ENCODE data around the gene SPATA45. TPM values are rescaled to one million over a fixed set of nuclear protein-coding genes. Genes with fewer than 3 reads are reported as not detected.
"Not testable (repeated sequence)": the region's sequence is repeated elsewhere in the genome, so short reads cannot be mapped to it uniquely, and the experiment has no call there.

Gene SPATA45
- total RNA-seq (2014; rRNA removed; shearing (Covaris generic)) = 1.8 TPM in 1 of 2 replicates, not detected in the other

GRCh38 chr1:212847549-212847948 lies at the start of gene SPATA45:
TSS of gene SPATA45 (minus strand) at chr1:212847649. CDS start at chr1:212836149, 11,500 bp downstream.
- no peak for DNase-seq (ENCODE audit: low read depth)

- DNase-seq (ENCODE audit: low read depth) = no peak
Observed at GRCh38 chr1:212892108-212892507, 44.7 kb upstream of the SPATA45 start.

- DNase-seq (ENCODE audit: low read depth) = no peak
Observed at GRCh38 chr1:212884592-212884991, 37.1 kb upstream of the SPATA45 start.

- no peak for DNase-seq (ENCODE audit: low read depth)
Observed at GRCh38 chr1:212879947-212880690, 32.7 kb upstream of the SPATA45 start.

GRCh38 chr1:212878418-212878817 lies 31.0 kb upstream of the SPATA45 start:
- DNase-seq (ENCODE audit: low read depth) = no peak

GRCh38 chr1:212873518-212873917 lies 26.1 kb upstream of the SPATA45 start:
- no peak for DNase-seq (ENCODE audit: low read depth)

GRCh38 chr1:212871976-212872375 lies 24.5 kb upstream of the SPATA45 start:
- DNase-seq (ENCODE audit: low read depth) = no peak

GRCh38 chr1:212867192-212867591 lies 19.7 kb upstream of the SPATA45 start:
- no peak for DNase-seq (ENCODE audit: low read depth)

GRCh38 chr1:212864201-212864600 lies 16.8 kb upstream of the SPATA45 start:
- no peak for DNase-seq (ENCODE audit: low read depth)

- not testable (repeated sequence) for DNase-seq (ENCODE audit: low read depth)
Observed at GRCh38 chr1:212863345-212863744, 15.9 kb upstream of the SPATA45 start.

GRCh38 chr1:212862111-212862690 lies 14.8 kb upstream of the SPATA45 start:
- DNase-seq (ENCODE audit: low read depth) = no peak

- peak; percentile 39 for DNase-seq (ENCODE audit: low read depth)
Observed at GRCh38 chr1:212860713-212861581, 13.5 kb upstream of the SPATA45 start.

- peak; percentile 59 for DNase-seq (ENCODE audit: low read depth)
Observed at GRCh38 chr1:212858461-212859265, 11.2 kb upstream of the SPATA45 start.

GRCh38 chr1:212857992-212858460 lies 10.6 kb upstream of the SPATA45 start, which contains the start of gene FLVCR1:
TSS of gene FLVCR1 (plus strand) at chr1:212858275. CDS start at chr1:212858453, 178 bp downstream.
- DNase-seq (ENCODE audit: low read depth) = peak; percentile 97

- DNase-seq (ENCODE audit: low read depth) = no peak
Observed at GRCh38 chr1:212856755-212857154, 9.3 kb upstream of the SPATA45 start.

GRCh38 chr1:212853658-212854057 lies 6.2 kb upstream of the SPATA45 start:
- DNase-seq (ENCODE audit: low read depth) = peak; percentile 24

GRCh38 chr1:212852105-212852688 lies 4.7 kb upstream of the SPATA45 start:
- no peak for DNase-seq (ENCODE audit: low read depth)

GRCh38 chr1:212844521-212844920 lies 2.9 kb downstream of the SPATA45 start:
- DNase-seq (ENCODE audit: low read depth) = not testable (repeated sequence)

GRCh38 chr1:212838145-212838544 lies 9.3 kb downstream of the SPATA45 start:
- no peak for DNase-seq (ENCODE audit: low read depth)
